ENCODE data around the gene SEMA5A.

The SEMA5A gene

DNA sequence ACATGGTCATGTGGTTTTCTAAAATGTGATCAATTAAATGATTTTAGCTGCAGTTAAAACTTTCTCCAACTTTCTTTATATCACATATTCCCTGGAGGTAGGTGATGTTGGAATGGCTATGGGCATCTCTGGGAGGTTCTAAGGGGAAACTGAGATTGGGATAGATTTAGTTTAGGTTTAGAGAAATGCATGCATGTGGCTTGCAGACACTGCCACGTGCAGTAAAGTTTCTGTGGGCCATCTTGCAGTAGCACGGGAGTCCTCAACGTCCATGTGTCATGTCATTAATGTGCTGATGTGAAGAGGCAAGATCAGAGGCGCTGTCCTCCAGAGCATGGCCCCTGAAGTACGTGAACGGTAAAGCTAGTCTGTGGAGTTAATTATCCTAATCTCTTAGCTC lies 532.7 kb downstream of the SEMA5A start:
- DNase-seq (ENCODE audit: low read depth in 2 of 2), result no peak

DNA sequence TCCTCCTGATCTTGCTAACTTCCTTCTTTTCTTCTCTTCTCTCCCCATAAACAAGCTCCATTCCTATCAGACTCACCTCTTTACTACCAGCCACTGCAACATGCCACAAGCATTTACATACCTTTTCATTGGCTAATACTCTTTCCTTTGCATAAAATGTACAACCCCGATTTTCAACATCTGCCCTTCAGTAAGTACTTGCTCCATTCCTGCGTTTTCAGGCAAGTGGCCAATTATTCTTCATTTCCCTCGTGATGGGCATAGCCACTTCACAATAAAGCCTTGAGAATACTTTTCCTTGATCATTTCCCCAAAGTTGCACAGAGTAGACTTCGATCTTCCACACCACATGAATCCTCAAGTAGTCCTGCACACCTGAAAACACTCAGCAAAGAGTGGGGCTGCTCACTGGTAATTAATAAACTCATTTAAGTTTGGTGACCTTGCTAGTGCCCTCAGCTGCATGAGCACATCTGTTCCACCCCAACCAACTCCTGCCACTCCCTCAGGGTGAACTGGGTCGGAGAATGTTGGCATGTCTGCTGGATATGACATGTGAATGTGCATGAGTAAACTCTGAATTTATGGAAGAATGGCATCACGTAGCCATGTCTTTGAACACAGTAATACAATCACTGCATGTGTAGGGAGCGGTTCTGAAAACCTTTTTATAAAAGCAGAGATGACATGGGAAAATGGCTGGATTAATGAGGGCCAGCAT lies 535.8 kb downstream of the SEMA5A start:
- DNase-seq (ENCODE audit: low read depth in 2 of 2), result no peak

DNA sequence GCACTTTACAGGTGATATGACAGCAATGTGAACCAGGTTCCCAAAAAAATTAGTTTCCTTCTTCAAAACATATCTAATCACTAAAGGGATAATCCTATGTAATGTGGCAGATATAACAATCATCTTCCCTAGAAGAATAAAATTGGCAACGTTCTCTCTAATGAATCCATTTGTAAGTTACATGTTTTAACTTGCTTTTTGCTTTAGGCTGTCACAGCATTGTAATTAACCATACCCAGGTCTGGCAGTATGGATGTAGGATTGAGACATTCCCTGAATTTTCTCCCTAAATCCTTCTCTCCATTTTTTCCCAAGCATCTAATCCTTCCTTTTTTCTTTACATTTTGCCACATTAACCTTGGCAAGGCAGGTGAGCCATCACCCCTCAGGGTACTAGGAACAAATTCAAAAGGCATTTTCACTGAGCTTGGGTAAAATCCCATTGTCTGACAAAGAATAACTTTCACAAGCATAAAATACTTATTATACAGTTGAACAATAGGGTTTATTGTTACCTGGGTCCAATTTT lies 548.3 kb downstream of the SEMA5A start:
- no peak for DNase-seq (ENCODE audit: low read depth in 2 of 2)

GRCh38 chr5:8993031-8993430 lies 552.8 kb downstream of the SEMA5A start:
- DNase-seq (ENCODE audit: low read depth in 2 of 2), result no peak
